B cell (primary cell): ENCODE results near the gene STK24. TPM values are rescaled to one million over a fixed set of nuclear protein-coding genes. Genes with fewer than 3 reads are reported as not detected.

Experiments
- ATAC-seq: fragments of 200-7000 bp; cut with Tn5 transposase; one replicate; pipeline ENCODE4 v1.10.0; 2021; ENCODE audit warnings: low read depth, mild to moderate bottlenecking, moderate number of reproducible peaks, moderate library complexity
- CTCF ChIA-PET: fragments of 350-600 bp; sonication (Branson Sonifier 250); formaldehyde crosslinking; loops from one replicate; lab custom pipeline; 2021; ENCODE audit warnings: antibody characterized with exemption, inconsistent platforms; lab: Charles Lee
- POLR2A ChIA-PET: fragments of 350-600 bp; sonication (Branson Sonifier 250); formaldehyde crosslinking; loops from one replicate; lab custom pipeline; 2021; ENCODE audit warnings: antibody characterized with exemption; lab: Charles Lee
- DNase-seq: peaks from one replicate; pipeline ENCODE4 v3.0.0; 2013
- H2AFZ ChIP-seq: 2 replicates; pipeline ENCODE4 v1.6.1; 2012; ENCODE audit warnings: mild to moderate bottlenecking, low read depth, low read length; ENCODE audit not compliant: insufficient read depth, poor library complexity, severe bottlenecking
- H3K27ac ChIP-seq, 2 donors: 1 replicate in 1 of 2; 2 replicates in 1 of 2; pipeline ENCODE4 v1.5.1; 2012 to 2013; ENCODE audit warnings: low read length in 2 of 2, mild to moderate bottlenecking in 2 of 2, moderate library complexity in 1 of 2
- H3K27me3 ChIP-seq, 4 experiments: fragments of 200-600 bp in 1 of 4; sonication (generic) in 1 of 4; replicated peaks in 1 of 4; 1 replicate in 2 of 4; 2 replicates in 2 of 4; pipeline versions ENCODE4 v1.6.1 to v1.7.0; 2013 to 2016; ENCODE audit warnings: low read length in 3 of 4, mild to moderate bottlenecking in 2 of 4, mixed read lengths in 1 of 4, moderate library complexity in 1 of 4; ENCODE audit not compliant: insufficient read depth in 4 of 4, control insufficient read depth in 3 of 4; ENCODE audit errors: control extremely low read depth in 1 of 4
- H3K36me3 ChIP-seq, 2 experiments: replicated peaks in 1 of 2; 1 replicate in 1 of 2; 2 replicates in 1 of 2; pipeline versions ENCODE4 v1.6.1 to v1.7.1; 2013; ENCODE audit warnings: low read length in 1 of 2; ENCODE audit not compliant: insufficient read depth in 2 of 2, control insufficient read depth in 1 of 2; ENCODE audit errors: control extremely low read depth in 1 of 2, extremely low read depth in 1 of 2
- H3K4me1 ChIP-seq, 2 donors: fragments of 200-600 bp in 1 of 2; sonication (generic) in 1 of 2; 1 replicate in 1 of 2; 2 replicates in 1 of 2; pipeline versions ENCODE4 v1.5.1 to v1.6.1; 2013 to 2017; ENCODE audit warnings: low read length in 2 of 2; ENCODE audit not compliant: control insufficient read depth in 2 of 2, insufficient read depth in 2 of 2
- H3K4me2 ChIP-seq: replicated peaks from 2 replicates; pipeline ENCODE3; 2012; ENCODE audit warnings: mild to moderate bottlenecking, low read depth, low read length; ENCODE audit not compliant: poor library complexity, severe bottlenecking
- H3K4me3 ChIP-seq, 5 experiments: fragments of 200-600 bp in 1 of 5; sonication (generic) in 1 of 5; 1 replicate in 3 of 5; 2 replicates in 2 of 5; pipeline versions ENCODE4 v1.5.1 to v1.7.0; 2011 to 2016; ENCODE audit warnings: low read length in 4 of 5, mild to moderate bottlenecking in 4 of 5, low read depth in 2 of 5, control low read depth in 1 of 5, moderate library complexity in 1 of 5; ENCODE audit not compliant: insufficient read depth in 1 of 5; ENCODE audit errors: control extremely low read depth in 1 of 5, extremely low read depth in 1 of 5
- H3K79me2 ChIP-seq: fragments of 200-600 bp; sonication (generic); one replicate; pipeline ENCODE4 v1.6.0; 2016; ENCODE audit warnings: low read length; ENCODE audit not compliant: control insufficient read depth, insufficient read depth
- H3K9ac ChIP-seq: fragments of 200-600 bp; sonication (generic); 2 replicates; pipeline ENCODE4 v1.6.1; 2017; ENCODE audit warnings: mild to moderate bottlenecking, low read length, moderate library complexity
- H3K9me3 ChIP-seq, 3 donors: one replicate each; pipeline versions ENCODE4 v1.6.1 to v1.7.1; 2013; ENCODE audit warnings: low read length in 2 of 3; ENCODE audit not compliant: control insufficient read depth in 2 of 3, insufficient read depth in 1 of 3; ENCODE audit errors: control extremely low read depth in 1 of 3
- H4K20me1 ChIP-seq: 2 replicates; pipeline ENCODE4 v1.6.0; 2012; ENCODE audit warnings: mild to moderate bottlenecking, low read length; ENCODE audit not compliant: insufficient read depth, control insufficient read depth, poor library complexity, severe bottlenecking
- H3K27ac Mint-ChIP-seq: one replicate; pipeline ENCODE4 v1.8.0; 2021; ENCODE audit warnings: mixed read lengths
- H3K27me3 Mint-ChIP-seq: one replicate; pipeline ENCODE4 v1.8.0; 2021; ENCODE audit warnings: mixed read lengths
- H3K4me1 Mint-ChIP-seq: one replicate; pipeline ENCODE4 v1.8.0; 2021; ENCODE audit warnings: mixed read lengths
- H3K4me3 Mint-ChIP-seq: one replicate; pipeline ENCODE4 v1.8.0; 2021; ENCODE audit warnings: mixed read lengths
- H3K9me3 Mint-ChIP-seq: one replicate; pipeline ENCODE4 v1.8.0; 2022; ENCODE audit warnings: mixed read lengths; ENCODE audit not compliant: insufficient read depth
- CTCF ChIP-seq: fragments of 200-600 bp; IDR thresholded peaks from one replicate; pipeline ENCODE4 v1.8.0; 2022; ENCODE audit warnings: antibody characterized with exemption, mild to moderate bottlenecking
- EZH2 ChIP-seq: IDR thresholded peaks from 2 replicates; pipeline ENCODE4 v1.6.1; 2012; ENCODE audit warnings: borderline replicate concordance, low read depth, mild to moderate bottlenecking, moderate library complexity, low read length; ENCODE audit not compliant: insufficient read depth, poor library complexity, severe bottlenecking
- WGBS: methylation state at CpG from one replicate; pipeline ENCODE4 v1.1.5; 2013; ENCODE audit warnings: missing lambda C conversion rate; ENCODE audit not compliant: insufficient coverage; 5-methylcytosine and 5-hydroxymethylcytosine counted together
- intact Hi-C: fragments of 100-400 bp; cut with micrococcal nuclease; formaldehyde crosslinking; loops from one replicate; pipeline ENCODE4 v1.10.0; 2022
- polyA plus RNA-seq: library from polyadenylated mRNA; depleted of rRNA; stranded (reverse); fragments of >200 nt; gene quantifications from 2 replicates; pipeline ENCODE4 v1.2.3, GENCODE V29; 2012
- total RNA-seq, 2 donors: library from RNA; stranded (reverse); fragments of 120-200 nt in 1 of 2; gene quantifications; 1 replicate in 1 of 2; 2 replicates in 1 of 2; pipeline versions ENCODE4 v1.2.3 to v1.2.4, GENCODE V29; 2013 to 2022

STK24 gene
- total and polyA plus RNA-seq, 2 donors (not counting 1 experiment from before 2014, with no cell fraction given): 47.2 to 117 TPM

DNA sequence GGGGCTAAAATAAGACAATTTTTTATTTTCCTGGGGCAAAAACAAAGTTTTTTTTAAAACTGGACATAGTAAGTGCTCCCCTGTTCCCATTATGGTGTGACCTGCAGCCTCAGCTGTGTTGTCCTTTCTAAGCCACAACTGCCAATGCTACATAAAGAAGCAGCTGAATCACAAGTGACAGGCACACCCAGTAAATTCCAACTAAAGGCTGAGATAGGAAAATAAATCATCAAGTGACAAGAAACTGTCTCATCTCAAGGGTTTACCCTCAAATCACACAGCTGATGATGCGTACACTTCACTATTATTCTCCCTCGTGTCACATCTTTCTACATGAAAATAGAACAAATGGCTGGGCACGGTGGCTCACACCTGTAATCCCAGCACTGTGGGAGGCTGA lies 28.7 kb downstream of the STK24 start:
- no peak for DNase-seq
- TF ChIP-seq EZH2 (no peak), CTCF (no peak)
- Histone ChIP-seq H4K20me1 (peaks cover 89% of the 10 kb centered on the region), H2AFZ (no peak overlapping the region), H3K4me3 (no peak overlapping the region), H3K9ac (no peak overlapping the region), H3K9me3 (no peaks in the 10 kb centered on the region), H3K27ac (no peak overlapping the region), H3K36me3 (peaks cover 0 to 23% of the 10 kb centered on the region in 2 experiments), H3K4me2 (no peak overlapping the region), H3K4me1 (peaks cover 38 to 45% of the 10 kb centered on the region in 2 donors), H3K27me3 (no peaks in the 10 kb centered on the region), H3K79me2 (peaks cover 100% of the 10 kb centered on the region)
- WGBS: no CpG with 5 or more reads among the region's 3 CpGs
- CTCF ChIA-PET: interaction anchor here (0.7 kb wide), 1 partner anchor 148 kb away, joined by 3 read pairs; no protein-coding TSS in a partner anchor
- POLR2A ChIA-PET: no interaction called here
- peaks cover 80% of the 10 kb centered on the region for H3K4me1 Mint-ChIP-seq
- H3K27me3 Mint-ChIP-seq: no peaks in the 10 kb centered on the region
- intact Hi-C loops: no loop called here
- no peak overlapping the region for H3K4me3 Mint-ChIP-seq
- H3K9me3 Mint-ChIP-seq: no peaks in the 10 kb centered on the region
- H3K27ac Mint-ChIP-seq: no peak overlapping the region
- ATAC-seq: no peak

- H3K4me1 ChIP-seq: peaks cover 44 to 46% of the 10 kb centered on the region in 2 donors
- Mint-ChIP-seq H3K27ac (no peak overlapping the region), H3K4me3 (no peak overlapping the region), H3K27me3 (no peaks in the 10 kb centered on the region), H3K4me1 (peaks cover 84% of the 10 kb centered on the region), H3K9me3 (no peaks in the 10 kb centered on the region)
- 100% methylated on average over 2 of the region's 5 CpGs for WGBS
- ChIA-PET POLR2A (no interaction called here), CTCF (interaction anchor here (1.2 kb wide), 1 partner anchor 106 kb away, joined by 3 read pairs; no protein-coding TSS in a partner anchor)
- TF ChIP-seq CTCF (no peak), EZH2 (no peak)
- no peak overlapping the region for H3K4me2 ChIP-seq
- intact Hi-C loops: no loop called here
- no peak overlapping the region for H3K9ac ChIP-seq
- H3K79me2 ChIP-seq: peaks cover 100% of the 10 kb centered on the region
- H3K36me3 ChIP-seq: peaks cover 0 to 16% of the 10 kb centered on the region in 2 experiments
- no peak overlapping the region for H2AFZ ChIP-seq
- ATAC-seq (no peak), DNase-seq (no peak)
- H3K27ac ChIP-seq: no peak overlapping the region
- H4K20me1 ChIP-seq: peaks cover 89% of the 10 kb centered on the region
- no peaks in the 10 kb centered on the region for H3K27me3 ChIP-seq
- no peaks in the 10 kb centered on the region for H3K9me3 ChIP-seq
- no peak overlapping the region for H3K4me3 ChIP-seq
Measured at GRCh38 chr13:98547455-98547854, 29.5 kb downstream of the STK24 start.
